Epidermal melanocyte (primary cell): Measurements from ENCODE around the gene SMAD6.
"Not testable (repeated sequence)": the region's sequence is repeated elsewhere in the genome, so short reads cannot be mapped to it uniquely, and the experiment has no call there.

Experiments used
- DNase-seq: peaks from one replicate; pipeline ENCODE4 v3.0.0; 2011; ENCODE audit warnings: low spot score; ENCODE audit not compliant: insufficient read length

Gene SMAD6

GRCh38 chr15:66675446-66675845 lies 26.6 kb upstream of the SMAD6 start:
- no peak for DNase-seq

- no peak for DNase-seq
Measured at GRCh38 chr15:66677336-66677735, 24.7 kb upstream of the SMAD6 start.

GRCh38 chr15:66679061-66679656 lies 22.9 kb upstream of the SMAD6 start:
- DNase-seq: no peak

- DNase-seq: no peak
Measured at GRCh38 chr15:66679657-66680108, 22.4 kb upstream of the SMAD6 start.

- no peak for DNase-seq
Measured at GRCh38 chr15:66680502-66680901, 21.5 kb upstream of the SMAD6 start.

GRCh38 chr15:66681395-66681794 lies 20.6 kb upstream of the SMAD6 start:
- DNase-seq: no peak

GRCh38 chr15:66682246-66682645 lies 19.8 kb upstream of the SMAD6 start:
- no peak for DNase-seq

GRCh38 chr15:66682865-66683264 lies 19.2 kb upstream of the SMAD6 start:
- DNase-seq: no peak

- DNase-seq: no peak
Measured at GRCh38 chr15:66684136-66684681, 17.8 kb upstream of the SMAD6 start.

- no peak for DNase-seq
Measured at GRCh38 chr15:66685638-66686150, 16.3 kb upstream of the SMAD6 start.

- not testable (repeated sequence) for DNase-seq
Measured at GRCh38 chr15:66690912-66691311, 11.1 kb upstream of the SMAD6 start.

- DNase-seq: no peak
Measured at GRCh38 chr15:66691727-66692126, 10.3 kb upstream of the SMAD6 start.

GRCh38 chr15:66692391-66692790 lies 9.6 kb upstream of the SMAD6 start:
- no peak for DNase-seq

- no peak for DNase-seq
Measured at GRCh38 chr15:66692808-66693596, 9.0 kb upstream of the SMAD6 start.

GRCh38 chr15:66696770-66697169 lies 5.3 kb upstream of the SMAD6 start:
- DNase-seq: no peak

GRCh38 chr15:66698318-66698961 lies 3.6 kb upstream of the SMAD6 start:
- DNase-seq: no peak

GRCh38 chr15:66698971-66699370 lies 3.1 kb upstream of the SMAD6 start:
- DNase-seq: no peak

GRCh38 chr15:66700412-66700801 lies 1.6 kb upstream of the SMAD6 start:
- no peak for DNase-seq

- DNase-seq: peak; percentile 83
Measured at GRCh38 chr15:66700802-66701421, 1.1 kb upstream of the SMAD6 start.

GRCh38 chr15:66701422-66702034 lies 508 bp upstream of the SMAD6 start:
- no peak for DNase-seq
